ENCODE data around the gene P2RX2.

- TF ChIP-seq CTCF (IDR thresholded peaks at IDR 0.05) (no peak), POLR2A (IDR thresholded peaks at IDR 0.05) (no peak)
Measured at GRCh38 chr12:132574271-132574996, 44.1 kb upstream of the P2RX2 start.
